MM.1S (cell line): ENCODE data around the gene PLA2R1.

Source experiments
- DNase-seq: peaks from one replicate; pipeline ENCODE4 v3.0.0-alpha.2; 2015
- H2AFZ ChIP-seq: fragments of 300-600 bp; sonication (generic); 2 replicates; pipeline ENCODE4 v1.6.0; 2016; ENCODE audit warnings: antibody characterized with exemption, low read length
- H3F3A ChIP-seq: fragments of 300-600 bp; sonication (generic); 2 replicates; pipeline ENCODE4 v1.6.1; 2016; ENCODE audit warnings: mild to moderate bottlenecking, antibody characterized with exemption, low read length, moderate library complexity, mixed read lengths; ENCODE audit not compliant: insufficient read depth
- H3K27ac ChIP-seq: fragments of 300-600 bp; sonication (generic); 2 replicates; pipeline ENCODE4 v1.5.1; 2016; ENCODE audit warnings: mild to moderate bottlenecking, low read length
- H3K27me3 ChIP-seq: fragments of 300-600 bp; sonication (generic); replicated peaks from 2 replicates; pipeline ENCODE4 v1.6.0; 2016; ENCODE audit warnings: low read length; ENCODE audit not compliant: insufficient read depth
- H3K36me3 ChIP-seq: fragments of 300-600 bp; sonication (generic); replicated peaks from 2 replicates; pipeline ENCODE4 v1.6.1; 2016; ENCODE audit warnings: mild to moderate bottlenecking, low read length, mixed read lengths; ENCODE audit not compliant: insufficient read depth
- H3K4me1 ChIP-seq: fragments of 300-600 bp; sonication (generic); 2 replicates; pipeline ENCODE4 v1.6.1; 2016; ENCODE audit warnings: low read length, mixed read lengths
- H3K4me2 ChIP-seq: fragments of 300-600 bp; sonication (generic); 2 replicates; pipeline ENCODE4 v1.6.0; 2016; ENCODE audit warnings: low read depth, low read length
- H3K4me3 ChIP-seq: fragments of 300-600 bp; sonication (generic); 2 replicates; pipeline ENCODE4 v1.5.1; 2016; ENCODE audit warnings: low read length, mixed read lengths
- H3K79me2 ChIP-seq: fragments of 300-600 bp; sonication (generic); 2 replicates; pipeline ENCODE4 v1.6.1; 2016; ENCODE audit warnings: mixed run types, low read length, mixed read lengths
- H3K9ac ChIP-seq: fragments of 300-600 bp; sonication (generic); 2 replicates; pipeline ENCODE4 v1.6.1; 2016; ENCODE audit warnings: low read length, mixed read lengths
- H3K9me2 ChIP-seq: fragments of 300-600 bp; sonication (generic); replicated peaks from 2 replicates; pipeline ENCODE4 v1.6.1; 2016; ENCODE audit warnings: mild to moderate bottlenecking, low read length, mixed read lengths; ENCODE audit not compliant: insufficient read depth
- H3K9me3 ChIP-seq: fragments of 300-600 bp; sonication (generic); replicated peaks from 2 replicates; pipeline ENCODE4 v1.6.1; 2016; ENCODE audit warnings: mild to moderate bottlenecking, low read length, mixed read lengths; ENCODE audit not compliant: insufficient read depth
- H4K20me1 ChIP-seq: fragments of 300-600 bp; sonication (generic); 2 replicates; pipeline ENCODE4 v1.6.1; 2016; ENCODE audit warnings: mild to moderate bottlenecking, low read length, moderate library complexity, mixed read lengths; ENCODE audit not compliant: insufficient read depth
- CTCF ChIP-seq: fragments of 300-600 bp; sonication (generic); IDR thresholded peaks from 2 replicates; pipeline ENCODE4 v1.5.1; 2016; ENCODE audit warnings: antibody characterized with exemption, low read length, mixed read lengths
- EZH2 ChIP-seq: fragments of 300-600 bp; sonication (generic); optimal IDR thresholded peaks from 2 replicates; pipeline ENCODE3; 2017; ENCODE audit warnings: low read depth, mild to moderate bottlenecking, antibody characterized with exemption, low read length, mixed read lengths
- EZH2phosphoT487 ChIP-seq: fragments of 300-600 bp; sonication (generic); IDR thresholded peaks from 2 replicates; pipeline ENCODE4 v1.6.1; 2018; ENCODE audit warnings: antibody characterized with exemption, low read length

Gene PLA2R1

GRCh38 chr2:159892990-159893810 lies 169.2 kb downstream of the PLA2R1 start:
- Histone ChIP-seq H3K9me2 (no peaks in the 10 kb centered on the region), H3K9me3 (no peaks in the 10 kb centered on the region), H3F3A (peaks cover 19% of the 10 kb centered on the region), H3K27me3 (no peaks in the 10 kb centered on the region), H3K4me1 (peaks cover 51% of the 10 kb centered on the region), H3K4me2 (no peak overlapping the region), H4K20me1 (no peaks in the 10 kb centered on the region), H3K27ac (no peak overlapping the region), H3K4me3 (no peak overlapping the region), H3K9ac (no peak overlapping the region), H3K79me2 (no peaks in the 10 kb centered on the region), H2AFZ (no peak overlapping the region), H3K36me3 (no peaks in the 10 kb centered on the region)
- no peak for DNase-seq
- no peak for TF ChIP-seq EZH2phosphoT487
- no peak for TF ChIP-seq CTCF
- TF ChIP-seq EZH2, result no peak

- Histone ChIP-seq H3K4me2 (peak overlapping the region; percentile 26; the same call in 1 of the 2 replicates), H3K9ac (peak overlapping the region; percentile 37), H3K27ac (peak overlapping the region; percentile 93), H3K4me3 (no peak overlapping the region), H4K20me1 (no peaks in the 10 kb centered on the region), H3K4me1 (peaks cover 51% of the 10 kb centered on the region), H3K36me3 (no peaks in the 10 kb centered on the region), H3K9me3 (no peaks in the 10 kb centered on the region), H3K27me3 (no peaks in the 10 kb centered on the region), H3K79me2 (no peaks in the 10 kb centered on the region), H3F3A (peaks cover 19% of the 10 kb centered on the region), H2AFZ (no peak overlapping the region), H3K9me2 (no peaks in the 10 kb centered on the region)
- DNase-seq, result peak; percentile 14
- no peak for TF ChIP-seq EZH2
- TF ChIP-seq EZH2phosphoT487, result no peak
- no peak for TF ChIP-seq CTCF
Observed at GRCh38 chr2:159891917-159892730, 170.3 kb downstream of the PLA2R1 start.

- peak overlapping the region; percentile 37 for H3K9ac ChIP-seq
- peaks cover 49% of the 10 kb centered on the region for H3K4me1 ChIP-seq
- H3F3A ChIP-seq, result peaks cover 19% of the 10 kb centered on the region
- peak overlapping the region; percentile 93 for H3K27ac ChIP-seq
- peak overlapping the region; percentile 26 for H3K4me2 ChIP-seq
- H3K4me3 ChIP-seq, result no peak overlapping the region
- no peak overlapping the region for H2AFZ ChIP-seq
- H3K9me2 ChIP-seq, result no peaks in the 10 kb centered on the region
- H3K27me3 ChIP-seq, result no peaks in the 10 kb centered on the region
- TF ChIP-seq EZH2, result no peak
- no peak for TF ChIP-seq EZH2phosphoT487
- no peak for TF ChIP-seq CTCF
- DNase-seq, result no peak
- no peaks in the 10 kb centered on the region for H3K79me2 ChIP-seq
- H4K20me1 ChIP-seq, result no peaks in the 10 kb centered on the region
- no peaks in the 10 kb centered on the region for H3K9me3 ChIP-seq
- no peaks in the 10 kb centered on the region for H3K36me3 ChIP-seq
Observed at GRCh38 chr2:159891267-159891588, 171.2 kb downstream of the PLA2R1 start.
